ENCODE data around the gene ADAMTS10. TPM values are rescaled to one million over a fixed set of nuclear protein-coding genes. Genes with fewer than 3 reads are reported as not detected.
"Not testable (repeated sequence)": the region's sequence is repeated elsewhere in the genome, so short reads cannot be mapped to it uniquely, and the experiment has no call there.

Gene ADAMTS10
- total and polyA plus RNA-seq, 11 donors, result 4.3 to 14.7 (median 7.4) TPM

GRCh38 chr19:8561075-8561764 is 49.3 kb downstream of the ADAMTS10 start:
- H3K27ac ChIP-seq, result no peak overlapping the region
- no peak for TF ChIP-seq POLR2A (IDR thresholded peaks at IDR 0.05)
- no peak for TF ChIP-seq CTCF (IDR thresholded peaks at IDR 0.05)
- no peak overlapping the region for H3K4me3 ChIP-seq
- no peaks in the 10 kb centered on the region for H3K27me3 ChIP-seq
- intact Hi-C loops (cut with DNase I), result no loop called here
- DNase-seq (no peak), ATAC-seq (no peak)
- H3K9me3 ChIP-seq, result no peaks in the 10 kb centered on the region
- peaks cover 0 to 46% (median 0%) of the 10 kb centered on the region in 12 donors for H3K4me1 ChIP-seq
- H3K36me3 ChIP-seq, result peaks cover 0 to 4% (median 0%) of the 10 kb centered on the region in 9 donors
- 56 to 63% (median 59%) methylated on average over 2 of the region's 2 CpGs for whole genome bisulfite sequencing, 4 donors

- Histone ChIP-seq H3K4me1 (peaks cover 0 to 22% (median 0%) of the 10 kb centered on the region in 12 donors), H3K27ac (no peak overlapping the region), H3K9me3 (no peaks in the 10 kb centered on the region), H3K36me3 (peaks cover 0 to 14% (median 0%) of the 10 kb centered on the region in 9 donors), H3K27me3 (no peaks in the 10 kb centered on the region), H3K4me3 (no peak overlapping the region)
- ATAC-seq (no peak), DNase-seq (no peak)
- TF ChIP-seq POLR2A (IDR thresholded peaks at IDR 0.05), result no peak
- whole genome bisulfite sequencing, 4 donors, result 54 to 69% (median 63%) methylated on average over 2 of the region's 2 CpGs
- intact Hi-C loops (cut with DNase I), result no loop called here
Observed at GRCh38 chr19:8558325-8558724, 52.2 kb downstream of the ADAMTS10 start.

- Histone ChIP-seq H3K36me3 (peaks cover 0 to 20% (median 0%) of the 10 kb centered on the region in 9 donors), H3K4me3 (no peak overlapping the region), H3K27ac (no peak overlapping the region), H3K9me3 (no peaks in the 10 kb centered on the region), H3K27me3 (no peaks in the 10 kb centered on the region), H3K4me1 (peaks cover 0 to 22% (median 0%) of the 10 kb centered on the region in 12 donors)
- 71 to 79% (median 72%) methylated on average over 6 of the region's 6 CpGs for WGBS, 4 donors
- intact Hi-C loops (cut with DNase I), result no loop called here
- peak in 2 of 4 donors; percentile 24 to 26 for ATAC-seq
- no peak for DNase-seq
- TF ChIP-seq CTCF (IDR thresholded peaks at IDR 0.05) (no peak), POLR2A (IDR thresholded peaks at IDR 0.05) (no peak)
Observed at GRCh38 chr19:8557642-8558238, 52.8 kb downstream of the ADAMTS10 start.

GRCh38 chr19:8553729-8554128 is 56.8 kb downstream of the ADAMTS10 start:
- WGBS, 4 donors, result 92 to 96% (median 94%) methylated on average over 7 of the region's 7 CpGs
- DNase-seq; H3K4me3 ChIP-seq; ATAC-seq; intact Hi-C loops (cut with DNase I); H3K27ac ChIP-seq; H3K27me3 ChIP-seq; H3K9me3 ChIP-seq: not testable (repeated sequence)
- Histone ChIP-seq H3K4me1 (peaks cover 0 to 11% (median 0%) of the 10 kb centered on the region in 12 donors), H3K36me3 (peaks cover 0 to 50% (median 0%) of the 10 kb centered on the region in 9 donors)

- H3K27ac ChIP-seq, result no peak overlapping the region
Observed at GRCh38 chr19:8552810-8553209, 57.7 kb downstream of the ADAMTS10 start.

More at GRCh38 chr19:8552810-8553209, 57.7 kb downstream of the ADAMTS10 start:
- Histone ChIP-seq H3K4me1 (peaks cover 0 to 2% (median 0%) of the 10 kb centered on the region in 12 donors), H3K9me3 (no peaks in the 10 kb centered on the region), H3K36me3 (peaks cover 0 to 53% (median 0%) of the 10 kb centered on the region in 9 donors), H3K27me3 (no peaks in the 10 kb centered on the region), H3K4me3 (no peak overlapping the region)
- TF ChIP-seq POLR2A (IDR thresholded peaks at IDR 0.05) (no peak), CTCF (IDR thresholded peaks at IDR 0.05) (no peak)
- ATAC-seq (no peak), DNase-seq (no peak)
- intact Hi-C loops (cut with DNase I), result no loop called here
- 75 to 86% (median 77%) methylated on average over 10 of the region's 10 CpGs for WGBS, 4 donors

All from heart left ventricle (tissue), 16 donors.